Measurements from ENCODE around the gene ADH1C. TPM values are rescaled to one million over a fixed set of nuclear protein-coding genes. Genes with fewer than 3 reads are reported as not detected.

Gene ADH1C
- total RNA-seq, 1 donor from 2014 or later = 21.8 TPM

GRCh38 chr4:99362768-99363167, 10.2 kb upstream of the ADH1C start:
- H3K4me1 Mint-ChIP-seq (ENCODE audit: unreplicated experiment) = no peaks in the 10 kb centered on the region
- no peak overlapping the region for H3K4me3 Mint-ChIP-seq
- peaks cover 3% of the 10 kb centered on the region for H3K36me3 Mint-ChIP-seq
- no peaks in the 10 kb centered on the region for H3K27me3 Mint-ChIP-seq
- no peak for TF ChIP-seq CTCF (conservative IDR thresholded peaks at IDR 0.05)
- DNase-seq (ENCODE audit: extremely low spot score, unreplicated experiment) = no peak
- H3K27ac Mint-ChIP-seq = no peak overlapping the region
- H3K9me3 Mint-ChIP-seq = peaks cover 9% of the 10 kb centered on the region

GRCh38 chr4:99361899-99362275, 9.3 kb upstream of the ADH1C start:
- no peak overlapping the region for H3K27ac Mint-ChIP-seq
- DNase-seq (ENCODE audit: extremely low spot score, unreplicated experiment) = no peak
- H3K9me3 Mint-ChIP-seq = peaks cover 9% of the 10 kb centered on the region
- no peaks in the 10 kb centered on the region for H3K27me3 Mint-ChIP-seq
- no peaks in the 10 kb centered on the region for H3K4me1 Mint-ChIP-seq (ENCODE audit: unreplicated experiment)
- peaks cover 3% of the 10 kb centered on the region for H3K36me3 Mint-ChIP-seq
- TF ChIP-seq CTCF (conservative IDR thresholded peaks at IDR 0.05) = no peak
- no peak overlapping the region for H3K4me3 Mint-ChIP-seq

GRCh38 chr4:99361268-99361898, 8.8 kb upstream of the ADH1C start:
- no peak for DNase-seq (ENCODE audit: extremely low spot score, unreplicated experiment)
- H3K36me3 Mint-ChIP-seq = peaks cover 3% of the 10 kb centered on the region
- H3K4me1 Mint-ChIP-seq (ENCODE audit: unreplicated experiment) = no peaks in the 10 kb centered on the region
- H3K27me3 Mint-ChIP-seq = no peaks in the 10 kb centered on the region
- no peak overlapping the region for H3K4me3 Mint-ChIP-seq
- no peak for TF ChIP-seq CTCF (conservative IDR thresholded peaks at IDR 0.05)
- no peak overlapping the region for H3K27ac Mint-ChIP-seq
- peaks cover 13% of the 10 kb centered on the region for H3K9me3 Mint-ChIP-seq

- Mint-ChIP-seq H3K4me1 (ENCODE audit: unreplicated experiment) (no peaks in the 10 kb centered on the region), H3K4me3 (no peak overlapping the region), H3K9me3 (peaks cover 10% of the 10 kb centered on the region), H3K36me3 (no peaks in the 10 kb centered on the region), H3K27me3 (no peaks in the 10 kb centered on the region), H3K27ac (no peak overlapping the region)
- no peak for TF ChIP-seq CTCF (conservative IDR thresholded peaks at IDR 0.05)
- DNase-seq (ENCODE audit: extremely low spot score, unreplicated experiment) = no peak
Observed at GRCh38 chr4:99359480-99360204, 7.1 kb upstream of the ADH1C start.

- peaks cover 10% of the 10 kb centered on the region for H3K9me3 Mint-ChIP-seq
- H3K27ac Mint-ChIP-seq = no peak overlapping the region
- TF ChIP-seq CTCF (conservative IDR thresholded peaks at IDR 0.05) = no peak
- H3K4me3 Mint-ChIP-seq = no peak overlapping the region
- DNase-seq (ENCODE audit: extremely low spot score, unreplicated experiment) = no peak
- peaks cover 3% of the 10 kb centered on the region for H3K4me1 Mint-ChIP-seq (ENCODE audit: unreplicated experiment)
- no peaks in the 10 kb centered on the region for H3K36me3 Mint-ChIP-seq
- no peaks in the 10 kb centered on the region for H3K27me3 Mint-ChIP-seq
Observed at GRCh38 chr4:99357948-99358347, 5.4 kb upstream of the ADH1C start.

Data from type B pancreatic cell (in vitro differentiated cells).